Tibial nerve (tissue), 3 donors: Measurements from ENCODE around the gene CLDN24.

ENCODE experiments used
- CTCF ChIP-seq, 5 experiments: fragments of 200-600 bp in 3 of 5; fragments of 450-650 bp in 2 of 5; sonication (generic) in 3 of 5; IDR thresholded peaks; one replicate each; pipeline ENCODE4 v1.5.1; 2016 to 2019; ENCODE audit warnings: antibody characterized with exemption in 5 of 5, mild to moderate bottlenecking in 3 of 5, moderate library complexity in 2 of 5
- POLR2A ChIP-seq, 2 donors: fragments of 450-650 bp; IDR thresholded peaks; one replicate each; pipeline ENCODE4 v1.6.1; 2017; ENCODE audit warnings: antibody characterized with exemption in 2 of 2, mild to moderate bottlenecking in 2 of 2, moderate library complexity in 2 of 2

- no peak for TF ChIP-seq CTCF (IDR thresholded peaks at IDR 0.05)
- no peak for TF ChIP-seq POLR2A (IDR thresholded peaks at IDR 0.05)
Measured at GRCh38 chr4:183327827-183328226, 5.6 kb upstream of the CLDN24 start.
